ENCODE results near the gene C1orf116. TPM values are rescaled to one million over a fixed set of nuclear protein-coding genes. Genes with fewer than 3 reads are reported as not detected.

The C1orf116 gene
- polyA plus RNA-seq, 4 donors, result 9.8 to 32.1 (median 24.3) TPM

GRCh38 chr1:207009182-207009850 is 23.2 kb downstream of the C1orf116 start:
- DNase-seq (peak; percentile 87 to 97), FAIRE-seq (no peak)
- peaks cover 0 to 62% (median 23%) of the 10 kb centered on the region in 3 donors for H3K4me1 ChIP-seq (ENCODE audit: control insufficient read depth in 3 of 3, insufficient read depth in 2 of 3, low read depth in 1 of 3, low read length in 2 of 3)
- peaks cover 0 to 11% of the 10 kb centered on the region in 2 donors for H3K9me3 ChIP-seq (ENCODE audit: control insufficient read depth in 2 of 2, insufficient read depth in 1 of 2, low read depth in 1 of 2, low read length in 1 of 2)
- H3K27me3 ChIP-seq (ENCODE audit: control insufficient read depth in 3 of 3, insufficient read depth in 3 of 3, low read length in 3 of 3), result no peaks in the 10 kb centered on the region
- 32 to 62% (median 51%) methylated on average over 10 of the region's 10 CpGs for WGBS, 3 donors
- H3K27ac ChIP-seq (ENCODE audit: low read depth in 1 of 3, low read length in 2 of 3), result peak overlapping the region; percentile 71 to 86 (median 78)
- H3K36me3 ChIP-seq (ENCODE audit: control insufficient read depth in 3 of 3, insufficient read depth in 2 of 3, low read depth in 1 of 3, low read length in 3 of 3), result peaks cover 0 to 6% (median 0%) of the 10 kb centered on the region in 3 donors
- no peak overlapping the region for H3K4me3 ChIP-seq (ENCODE audit: low read depth in 1 of 3, low read length in 3 of 3)

GRCh38 chr1:207007352-207008033 is 25.1 kb downstream of the C1orf116 start:
- peaks cover 0 to 11% of the 10 kb centered on the region in 2 donors for H3K9me3 ChIP-seq (ENCODE audit: control insufficient read depth in 2 of 2, insufficient read depth in 1 of 2, low read depth in 1 of 2, low read length in 1 of 2)
- peaks cover 0 to 6% (median 0%) of the 10 kb centered on the region in 3 donors for H3K36me3 ChIP-seq (ENCODE audit: control insufficient read depth in 3 of 3, insufficient read depth in 2 of 3, low read depth in 1 of 3, low read length in 3 of 3)
- DNase-seq (peak; percentile 38 to 61), FAIRE-seq (no peak)
- 53 to 59% (median 59%) methylated on average over 5 of the region's 5 CpGs for WGBS, 3 donors
- H3K4me1 ChIP-seq (ENCODE audit: control insufficient read depth in 3 of 3, insufficient read depth in 2 of 3, low read depth in 1 of 3, low read length in 2 of 3), result peaks cover 0 to 65% (median 23%) of the 10 kb centered on the region in 3 donors
- peak overlapping the region in 2 of 3 donors; percentile 51 to 73 for H3K27ac ChIP-seq (ENCODE audit: low read depth in 1 of 3, low read length in 2 of 3)
- H3K27me3 ChIP-seq (ENCODE audit: control insufficient read depth in 3 of 3, insufficient read depth in 3 of 3, low read length in 3 of 3), result no peaks in the 10 kb centered on the region
- H3K4me3 ChIP-seq (ENCODE audit: low read depth in 1 of 3, low read length in 3 of 3), result no peak overlapping the region

- no peak for FAIRE-seq
- no peaks in the 10 kb centered on the region for H3K27me3 ChIP-seq (ENCODE audit: control insufficient read depth in 3 of 3, insufficient read depth in 3 of 3, low read length in 3 of 3)
- peak in 1 of 2 donors; percentile 21 for DNase-seq
- H3K9me3 ChIP-seq (ENCODE audit: control insufficient read depth in 2 of 2, insufficient read depth in 1 of 2, low read depth in 1 of 2, low read length in 1 of 2), result peaks cover 0 to 11% of the 10 kb centered on the region in 2 donors
- H3K27ac ChIP-seq (ENCODE audit: low read depth in 1 of 3, low read length in 2 of 3), result peak overlapping the region; percentile 28 to 73 (median 51)
- WGBS, 3 donors, result 44 to 58% (median 44%) methylated on average over 3 of the region's 3 CpGs
- peaks cover 0 to 6% (median 0%) of the 10 kb centered on the region in 3 donors for H3K36me3 ChIP-seq (ENCODE audit: control insufficient read depth in 3 of 3, insufficient read depth in 2 of 3, low read depth in 1 of 3, low read length in 3 of 3)
- peaks cover 0 to 71% (median 23%) of the 10 kb centered on the region in 3 donors for H3K4me1 ChIP-seq (ENCODE audit: control insufficient read depth in 3 of 3, insufficient read depth in 2 of 3, low read depth in 1 of 3, low read length in 2 of 3)
- H3K4me3 ChIP-seq (ENCODE audit: low read depth in 1 of 3, low read length in 3 of 3), result no peak overlapping the region
Observed at GRCh38 chr1:207006914-207007313, 25.6 kb downstream of the C1orf116 start.

GRCh38 chr1:207006083-207006482 is 26.5 kb downstream of the C1orf116 start:
- Histone ChIP-seq H3K27ac (ENCODE audit: low read depth in 1 of 3, low read length in 2 of 3) (peak overlapping the region; percentile 80 to 81 (median 80)), H3K4me1 (ENCODE audit: control insufficient read depth in 3 of 3, insufficient read depth in 2 of 3, low read depth in 1 of 3, low read length in 2 of 3) (peaks cover 0 to 79% (median 26%) of the 10 kb centered on the region in 3 donors), H3K9me3 (ENCODE audit: control insufficient read depth in 2 of 2, insufficient read depth in 1 of 2, low read depth in 1 of 2, low read length in 1 of 2) (peaks cover 0 to 11% of the 10 kb centered on the region in 2 donors), H3K27me3 (ENCODE audit: control insufficient read depth in 3 of 3, insufficient read depth in 3 of 3, low read length in 3 of 3) (no peaks in the 10 kb centered on the region), H3K36me3 (ENCODE audit: control insufficient read depth in 3 of 3, insufficient read depth in 2 of 3, low read depth in 1 of 3, low read length in 3 of 3) (peaks cover 0 to 6% (median 0%) of the 10 kb centered on the region in 3 donors), H3K4me3 (ENCODE audit: low read depth in 1 of 3, low read length in 3 of 3) (no peak overlapping the region)
- 40 to 73% (median 54%) methylated on average over 3 of the region's 3 CpGs for WGBS, 3 donors
- no peak for DNase-seq
- FAIRE-seq, result no peak

- no peak for FAIRE-seq
- peaks cover 0 to 73% (median 22%) of the 10 kb centered on the region in 3 donors for H3K4me1 ChIP-seq (ENCODE audit: control insufficient read depth in 3 of 3, insufficient read depth in 2 of 3, low read depth in 1 of 3, low read length in 2 of 3)
- 6 to 32% (median 14%) methylated on average over 9 of the region's 9 CpGs for WGBS, 3 donors
- no peaks in the 10 kb centered on the region for H3K27me3 ChIP-seq (ENCODE audit: control insufficient read depth in 3 of 3, insufficient read depth in 3 of 3, low read length in 3 of 3)
- H3K4me3 ChIP-seq (ENCODE audit: low read depth in 1 of 3, low read length in 3 of 3), result no peak overlapping the region
- H3K27ac ChIP-seq (ENCODE audit: low read depth in 1 of 3, low read length in 2 of 3), result peak overlapping the region; percentile 80 to 81 (median 80)
- peaks cover 0 to 6% (median 0%) of the 10 kb centered on the region in 3 donors for H3K36me3 ChIP-seq (ENCODE audit: control insufficient read depth in 3 of 3, insufficient read depth in 2 of 3, low read depth in 1 of 3, low read length in 3 of 3)
- peak; percentile 88 to 95 for DNase-seq
- peaks cover 0 to 11% of the 10 kb centered on the region in 2 donors for H3K9me3 ChIP-seq (ENCODE audit: control insufficient read depth in 2 of 2, insufficient read depth in 1 of 2, low read depth in 1 of 2, low read length in 1 of 2)
Observed at GRCh38 chr1:207004931-207005830, 27.4 kb downstream of the C1orf116 start.

GRCh38 chr1:207003210-207003609 is 29.3 kb downstream of the C1orf116 start:
- H3K27me3 ChIP-seq (ENCODE audit: control insufficient read depth in 3 of 3, insufficient read depth in 3 of 3, low read length in 3 of 3), result no peaks in the 10 kb centered on the region
- H3K36me3 ChIP-seq (ENCODE audit: control insufficient read depth in 3 of 3, insufficient read depth in 2 of 3, low read depth in 1 of 3, low read length in 3 of 3), result peaks cover 0 to 2% (median 0%) of the 10 kb centered on the region in 3 donors
- WGBS, 3 donors, result 50 to 72% (median 57%) methylated on average over 4 of the region's 4 CpGs
- peaks cover 0 to 54% (median 8%) of the 10 kb centered on the region in 3 donors for H3K4me1 ChIP-seq (ENCODE audit: control insufficient read depth in 3 of 3, insufficient read depth in 2 of 3, low read depth in 1 of 3, low read length in 2 of 3)
- no peak overlapping the region for H3K4me3 ChIP-seq (ENCODE audit: low read depth in 1 of 3, low read length in 3 of 3)
- peaks cover 0 to 8% of the 10 kb centered on the region in 2 donors for H3K9me3 ChIP-seq (ENCODE audit: control insufficient read depth in 2 of 2, insufficient read depth in 1 of 2, low read depth in 1 of 2, low read length in 1 of 2)
- FAIRE-seq, result no peak
- peak overlapping the region in 1 of 3 donors; percentile 14 for H3K27ac ChIP-seq (ENCODE audit: low read depth in 1 of 3, low read length in 2 of 3)
- DNase-seq, result no peak

GRCh38 chr1:207002724-207003146 is 29.8 kb downstream of the C1orf116 start:
- FAIRE-seq (no peak), DNase-seq (no peak)
- Histone ChIP-seq H3K36me3 (ENCODE audit: control insufficient read depth in 3 of 3, insufficient read depth in 2 of 3, low read depth in 1 of 3, low read length in 3 of 3) (no peaks in the 10 kb centered on the region), H3K4me1 (ENCODE audit: control insufficient read depth in 3 of 3, insufficient read depth in 2 of 3, low read depth in 1 of 3, low read length in 2 of 3) (peaks cover 0 to 50% (median 8%) of the 10 kb centered on the region in 3 donors), H3K27ac (ENCODE audit: low read depth in 1 of 3, low read length in 2 of 3) (peak overlapping the region in 1 of 3 donors; percentile 14), H3K4me3 (ENCODE audit: low read depth in 1 of 3, low read length in 3 of 3) (no peak overlapping the region), H3K27me3 (ENCODE audit: control insufficient read depth in 3 of 3, insufficient read depth in 3 of 3, low read length in 3 of 3) (no peaks in the 10 kb centered on the region), H3K9me3 (ENCODE audit: control insufficient read depth in 2 of 2, insufficient read depth in 1 of 2, low read depth in 1 of 2, low read length in 1 of 2) (peaks cover 0 to 5% of the 10 kb centered on the region in 2 donors)
- WGBS, 3 donors, result 11 to 59% (median 25%) methylated on average over 1 of the region's 1 CpG
